Right lobe of liver (tissue), 4 donors: Measurements from ENCODE around the gene B3GNT5.

Experiments
- CTCF ChIP-seq, 4 donors: fragments of 200-600 bp in 3 of 4; fragments of 450-650 bp in 1 of 4; IDR thresholded peaks; one replicate each; pipeline versions ENCODE4 v1.5.1 to v1.8.0; 2016 to 2022; ENCODE audit warnings: antibody characterized with exemption in 4 of 4, mild to moderate bottlenecking in 2 of 4
- POLR2A ChIP-seq: fragments of 450-650 bp; IDR thresholded peaks from one replicate; pipeline ENCODE4 v1.6.1; 2017; ENCODE audit warnings: antibody characterized with exemption, mild to moderate bottlenecking
- donor health status: DM: no; HTN: no; CAD: no.
- donor health status: DM: no; HTN: no; CAD: no.
- donor health status: DM: no; HTN: yes; CAD: no.

GRCh38 chr3:183224180-183224970, 28.7 kb upstream of the B3GNT5 start:
- TF ChIP-seq CTCF (IDR thresholded peaks at IDR 0.05), result no peak
- no peak for TF ChIP-seq POLR2A
